ENCODE measurements around the gene CHST11. TPM values are rescaled to one million over a fixed set of nuclear protein-coding genes. Genes with fewer than 3 reads are reported as not detected.

Gene CHST11
- total RNA-seq, 1 experiment from 2014 or later = 6.7 TPM

GRCh38 chr12:104532636-104533035, 75.9 kb downstream of the CHST11 start:
- Histone ChIP-seq H3K4me1 (ENCODE audit: insufficient read depth, low read length) (peaks cover 7% of the 10 kb centered on the region; the same call in 1 of the 2 replicates), H3K27ac (ENCODE audit: insufficient read length, low read depth, low read length) (no peak overlapping the region), H2BK15ac (ENCODE audit: low read depth, low read length) (no peak overlapping the region), H4K5ac (ENCODE audit: insufficient read length, low read depth, low read length) (no peak overlapping the region), H2AK5ac (ENCODE audit: insufficient read length, low read length) (no peak overlapping the region), H3K9me3 (ENCODE audit: control insufficient read depth, low read depth, low read length) (no peaks in the 10 kb centered on the region), H3K4ac (ENCODE audit: low read depth, low read length) (no peak overlapping the region), H3K4me2 (ENCODE audit: insufficient read depth, insufficient read length, low read length) (no peak overlapping the region), H4K20me1 (ENCODE audit: control insufficient read depth, insufficient read depth, insufficient read length) (no peaks in the 10 kb centered on the region), H3K79me1 (ENCODE audit: insufficient read depth, low read depth, low read length, poor library complexity, severe bottlenecking) (no peaks in the 10 kb centered on the region), H3K56ac (ENCODE audit: insufficient read length, low read depth, low read length) (no peak overlapping the region), H2BK5ac (ENCODE audit: insufficient read length, low read length) (no peak overlapping the region), H3K23me2 (ENCODE audit: insufficient read length, low read depth, low read length, poor library complexity, severe bottlenecking) (no peaks in the 10 kb centered on the region), H4K8ac (replicated peaks; ENCODE audit: insufficient read length, low read depth, low read length) (no peak overlapping the region), H2BK20ac (ENCODE audit: low read depth, low read length, poor library complexity, severe bottlenecking) (no peak overlapping the region), H3K18ac (ENCODE audit: insufficient read length, low read depth, low read length) (no peak overlapping the region), H3K79me2 (ENCODE audit: insufficient read depth, low read length) (no peaks in the 10 kb centered on the region; the same call in 1 of the 2 replicates), H3K9ac (ENCODE audit: extremely low read depth, insufficient read length, low read length) (no peak overlapping the region), H2BK120ac (ENCODE audit: low read depth, low read length, poor library complexity, severe bottlenecking) (no peak overlapping the region), H3K23ac (ENCODE audit: insufficient read length, low read depth, low read length) (no peak overlapping the region), H3T11ph (ENCODE audit: low read length) (no peak overlapping the region), H2AFZ (ENCODE audit: low read length) (no peak overlapping the region), H3K27me3 (ENCODE audit: insufficient read depth, low read length) (no peaks in the 10 kb centered on the region), H2BK12ac (ENCODE audit: insufficient read length, low read depth, low read length) (no peak overlapping the region), H3K14ac (ENCODE audit: insufficient read depth, low read length) (no peak overlapping the region), H4K91ac (ENCODE audit: insufficient read length, low read depth, low read length) (no peak overlapping the region)
- H3K27me3 Mint-ChIP-seq (ENCODE audit: low read depth) = peaks cover 11% of the 10 kb centered on the region
- DNase-seq = no peak
- no peak overlapping the region for H3K27ac Mint-ChIP-seq
- peaks cover 24 to 26% of the 10 kb centered on the region in 2 experiments for H3K4me1 Mint-ChIP-seq
- TF ChIP-seq CTCF (conservative IDR thresholded peaks at IDR 0.05) = no peak
- peaks cover 2 to 3% of the 10 kb centered on the region in 2 experiments; a peak in 3 of 5 replicates for H3K9me3 Mint-ChIP-seq
- H3K4me3 Mint-ChIP-seq = no peak overlapping the region
- H3K36me3 Mint-ChIP-seq (ENCODE audit: insufficient read depth in 1 of 3, low read depth in 3 of 3) = peaks cover 0 to 5% (median 2%) of the 10 kb centered on the region in 3 experiments; a peak in 3 of 7 replicates
- no CpG with 5 or more reads among the region's 2 CpGs for WGBS (ENCODE audit: extremely low coverage, insufficient read length, low lambda C conversion rate)
